H1 (cell line): Measurements from ENCODE around the gene WNT5A. TPM values are rescaled to one million over a fixed set of nuclear protein-coding genes. Genes with fewer than 3 reads are reported as not detected.

Experiments used
- CTCF ChIA-PET: fragments of 300-600 bp; sonication (Branson Sonifier 250); formaldehyde crosslinking; loops from one replicate; lab custom pipeline; 2021; ENCODE audit not compliant: partially characterized antibody; lab: Charles Lee
- POLR2A ChIA-PET: fragments of 300-600 bp; sonication (Branson Sonifier 250); formaldehyde crosslinking; loops from one replicate; lab custom pipeline; 2021; ENCODE audit warnings: inconsistent platforms; ENCODE audit not compliant: partially characterized antibody; lab: Charles Lee
- DNase-seq, 2 experiments: peaks; one replicate each; pipeline versions ENCODE4 v3.0.0 to v3.0.0-alpha.2; 2010 to 2022; ENCODE audit warnings: low spot score in 2 of 2, low read depth in 1 of 2, mixed read lengths in 1 of 2
- FAIRE-seq: peaks from 2 replicates; lab custom pipeline; 2011; peaks lifted over from hg19 to GRCh38; lab: Jason Lieb, UNC
- H2AFZ ChIP-seq: 2 replicates; pipeline ENCODE4 v1.8.1; 2012; ENCODE audit warnings: low read length, inconsistent platforms
- H2AK5ac ChIP-seq: 2 replicates; pipeline ENCODE4 v1.6.1; 2013; ENCODE audit warnings: low read depth, low read length
- H2BK120ac ChIP-seq: replicated peaks from 2 replicates; pipeline ENCODE3; 2013; ENCODE audit warnings: low read depth, low read length, inconsistent platforms
- H2BK12ac ChIP-seq: 2 replicates; pipeline ENCODE4 v1.6.1; 2013; ENCODE audit warnings: low read depth, low read length
- H2BK15ac ChIP-seq: 2 replicates; pipeline ENCODE4 v1.6.1; 2013; ENCODE audit warnings: low read length
- H2BK20ac ChIP-seq: 2 replicates; pipeline ENCODE4 v1.6.1; 2013; ENCODE audit warnings: low read length
- H2BK5ac ChIP-seq: 2 replicates; pipeline ENCODE4 v1.6.1; 2013; ENCODE audit warnings: low read depth, low read length
- H3K14ac ChIP-seq: 2 replicates; pipeline ENCODE4 v1.6.1; 2013; ENCODE audit warnings: inconsistent platforms; ENCODE audit not compliant: insufficient read length
- H3K18ac ChIP-seq: 2 replicates; pipeline ENCODE4 v1.6.1; 2013; ENCODE audit warnings: low read length; ENCODE audit errors: extremely low read depth
- H3K23ac ChIP-seq: 2 replicates; pipeline ENCODE4 v1.6.1; 2013; ENCODE audit warnings: inconsistent platforms; ENCODE audit not compliant: insufficient read length
- H3K23me2 ChIP-seq: 2 replicates; pipeline ENCODE4 v1.6.1; 2013; ENCODE audit warnings: low read depth, low read length
- H3K27ac ChIP-seq: 2 replicates; pipeline ENCODE4 v1.6.1; 2011; ENCODE audit warnings: low read depth, low read length, inconsistent platforms
- H3K27me3 ChIP-seq, 4 experiments: replicated peaks in 1 of 4; 1 replicate in 1 of 4; 2 replicates in 3 of 4; pipeline versions ENCODE4 v1.6.1 to v1.8.1; 2011 to 2013; ENCODE audit warnings: low read length in 3 of 4, mild to moderate bottlenecking in 3 of 4, inconsistent platforms in 2 of 4, mixed read lengths in 2 of 4, moderate library complexity in 1 of 4; ENCODE audit not compliant: control insufficient read depth in 3 of 4, insufficient read depth in 3 of 4; ENCODE audit errors: extremely low read depth in 1 of 4
- H3K36me3 ChIP-seq, 4 experiments: 2 replicates each; pipeline versions ENCODE4 v1.6.1 to v1.8.1; 2011 to 2013; ENCODE audit warnings: mild to moderate bottlenecking in 4 of 4, low read length in 3 of 4, moderate library complexity in 2 of 4, control low read depth in 1 of 4, inconsistent platforms in 1 of 4; ENCODE audit not compliant: insufficient read depth in 4 of 4, control insufficient read depth in 2 of 4
- H3K4ac ChIP-seq: replicated peaks from 2 replicates; pipeline ENCODE3; 2013; ENCODE audit warnings: low read length, low read depth, mixed read lengths, inconsistent platforms; ENCODE audit not compliant: insufficient read length
- H3K4me1 ChIP-seq, 4 experiments: replicated peaks in 1 of 4; 1 replicate in 1 of 4; 2 replicates in 3 of 4; pipeline versions ENCODE4 v1.6.1 to v1.8.1; 2011 to 2013; ENCODE audit warnings: low read length in 3 of 4, inconsistent platforms in 2 of 4, mixed read lengths in 1 of 4; ENCODE audit not compliant: insufficient read depth in 4 of 4, control insufficient read depth in 3 of 4
- H3K4me2 ChIP-seq, 2 experiments: 2 replicates each; pipeline versions ENCODE4 v1.6.1 to v1.8.1; 2011 to 2013; ENCODE audit warnings: low read depth in 2 of 2, low read length in 2 of 2, control low read depth in 1 of 2, inconsistent platforms in 1 of 2, mild to moderate bottlenecking in 1 of 2; ENCODE audit not compliant: insufficient read depth in 1 of 2
- H3K4me3 ChIP-seq, 4 experiments: fragments of 200-600, 300-600 bp in 1 of 4; sonication (generic), shearing (Covaris generic), sonication (Bioruptor Twin) in 1 of 4; 2 replicates each; pipeline versions ENCODE4 v1.5.1 to v1.8.1; 2011 to 2016; ENCODE audit warnings: low read length in 4 of 4, low read depth in 3 of 4, control low read depth in 2 of 4, inconsistent platforms in 2 of 4, mild to moderate bottlenecking in 2 of 4, mixed read lengths in 1 of 4, moderate library complexity in 1 of 4; ENCODE audit not compliant: insufficient read depth in 2 of 4; ENCODE audit errors: extremely low read depth in 1 of 4
- H3K56ac ChIP-seq: replicated peaks from 2 replicates; pipeline ENCODE3; 2013; ENCODE audit warnings: low read depth, mild to moderate bottlenecking, mixed read lengths, low read length, inconsistent platforms; ENCODE audit not compliant: insufficient read length
- H3K79me1 ChIP-seq: 2 replicates; pipeline ENCODE4 v1.6.1; 2013; ENCODE audit warnings: low read depth, low read length, control low read depth
- H3K79me2 ChIP-seq, 2 experiments: 2 replicates each; pipeline versions ENCODE4 v1.6.1 to v1.8.1; 2012 to 2013; ENCODE audit warnings: low read length in 2 of 2, mild to moderate bottlenecking in 2 of 2, inconsistent platforms in 1 of 2; ENCODE audit not compliant: insufficient read depth in 2 of 2, control insufficient read depth in 1 of 2
- H3K9ac ChIP-seq, 4 experiments: replicated peaks in 1 of 4; 1 replicate in 1 of 4; 2 replicates in 3 of 4; pipeline versions ENCODE4 v1.6.1 to v1.8.1; 2011 to 2013; ENCODE audit warnings: low read depth in 3 of 4, low read length in 3 of 4, control low read depth in 2 of 4, mild to moderate bottlenecking in 2 of 4, moderate library complexity in 2 of 4, inconsistent platforms in 1 of 4; ENCODE audit errors: extremely low read depth in 1 of 4
- H3K9me3 ChIP-seq, 2 experiments: 2 replicates each; pipeline versions ENCODE4 v1.6.1 to v1.8.1; 2012 to 2013; ENCODE audit warnings: mild to moderate bottlenecking in 2 of 2, moderate library complexity in 2 of 2, control low read depth in 1 of 2, inconsistent platforms in 1 of 2, low read depth in 1 of 2, low read length in 1 of 2, mixed read lengths in 1 of 2; ENCODE audit not compliant: insufficient read depth in 2 of 2
- H4K20me1 ChIP-seq, 2 experiments: replicated peaks in 1 of 2; 2 replicates each; pipeline versions ENCODE3 to v1.8.1; 2011 to 2013; ENCODE audit warnings: inconsistent platforms in 2 of 2, low read length in 2 of 2, mild to moderate bottlenecking in 1 of 2; ENCODE audit not compliant: insufficient read depth in 2 of 2, control insufficient read depth in 1 of 2
- H4K5ac ChIP-seq: 2 replicates; pipeline ENCODE4 v1.6.1; 2013; ENCODE audit warnings: low read length, low read depth, mixed read lengths, inconsistent platforms; ENCODE audit not compliant: insufficient read length
- H4K8ac ChIP-seq: 2 replicates; pipeline ENCODE4 v1.8.0; 2013; ENCODE audit warnings: mild to moderate bottlenecking, moderate library complexity, low read length, inconsistent platforms; ENCODE audit not compliant: insufficient read depth; ENCODE audit errors: extremely low read depth
- H4K91ac ChIP-seq: replicated peaks from 2 replicates; pipeline ENCODE3; 2013; ENCODE audit warnings: low read length, mixed read lengths, inconsistent platforms; ENCODE audit not compliant: insufficient read length
- ATF3 ChIP-seq: IDR thresholded peaks from 2 replicates; pipeline ENCODE4 v1.6.1; 2011; ENCODE audit warnings: low read depth, mild to moderate bottlenecking, low read length; ENCODE audit not compliant: insufficient read depth
- RFX5 ChIP-seq: IDR thresholded peaks from 2 replicates; pipeline ENCODE4 v1.6.1; 2011; ENCODE audit warnings: low read depth, low read length, improper control_type of control experiment, borderline replicate concordance
- SP4 ChIP-seq: IDR thresholded peaks from 2 replicates; pipeline ENCODE4 v1.6.1; 2012; ENCODE audit warnings: low read length, inconsistent platforms
- SUZ12 ChIP-seq: fragments of 200-600 bp; sonication (generic); IDR thresholded peaks from 2 replicates; pipeline ENCODE4 v1.6.1; 2012; ENCODE audit warnings: mild to moderate bottlenecking, inconsistent platforms, low read length, moderate library complexity, mixed read lengths
- WGBS, 2 experiments: shearing (Covaris generic) in 1 of 2; methylation state at CpG; one replicate each; pipeline versions ENCODE4 v1.1.6 to v1.1.7; 2013 to 2015; ENCODE audit warnings: low lambda C conversion rate in 2 of 2, mixed read lengths in 2 of 2, inconsistent platforms in 1 of 2, low coverage in 1 of 2, missing lambda C conversion rate in 1 of 2; ENCODE audit not compliant: insufficient replicate concordance in 2 of 2, insufficient coverage in 1 of 2, insufficient read length in 1 of 2; ENCODE audit errors: extremely low coverage in 1 of 2, missing lambda C conversion rate in 1 of 2; 5-methylcytosine and 5-hydroxymethylcytosine counted together
- polyA plus RNA-seq, 7 experiments: library from polyadenylated mRNA; depleted of rRNA in 3 of 7; stranded (reverse) in 5 of 7; unstranded in 2 of 7; fragments of >200 nt in 5 of 7; fragments of 200-250 nt in 2 of 7; gene quantifications; 1 replicate in 5 of 7; 2 replicates in 1 of 7; 4 replicates in 1 of 7; pipeline versions ENCODE4 v1.2.1 to v1.2.3, GENCODE V29; 2011 to 2013; ENCODE audit warnings: missing spikeins in 2 of 7, mixed read lengths in 2 of 7
- total RNA-seq: library from RNA; stranded (reverse); fragmentation: NEBNext Ultra II Directional; extraction: Animal tissue kit (Norgen Biotek cat#: 25700); gene quantifications from 2 replicates; pipeline ENCODE4 v1.2.1, GENCODE V29; 2021
- TF ChIP-seq, protein P1 (sequence below): IDR thresholded peaks from 2 replicates; pipeline ENCODE4 v1.6.1; 2011; ENCODE audit warnings: low read length, improper control_type of control experiment

The WNT5A gene
- total and polyA plus RNA-seq, 2 of the 8 experiments (the other 6 are each of a cell fraction or from before 2014, with no cell fraction given): 3.9 to 5.6 TPM

DNA sequence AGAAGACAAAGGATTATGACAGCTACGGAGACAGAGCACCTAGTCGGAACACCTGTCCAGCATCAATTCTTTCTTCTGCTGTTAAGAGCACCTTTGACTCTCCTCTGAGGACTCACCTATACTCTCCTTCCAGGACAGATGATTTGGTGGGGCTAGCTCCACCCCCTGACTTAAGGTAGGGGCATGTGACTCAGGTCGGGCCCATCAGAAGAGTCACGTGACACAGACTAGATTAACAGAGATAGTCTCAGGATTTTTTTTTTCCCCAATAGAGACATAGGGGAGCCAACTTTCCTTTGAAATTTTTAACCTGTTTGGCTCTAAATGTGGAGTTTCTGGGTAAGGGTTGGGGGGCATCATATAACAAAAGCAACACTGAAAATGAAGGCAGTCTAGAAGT is 11.4 kb upstream of the WNT5A start:
- H4K8ac ChIP-seq: no peak overlapping the region

More for the DNA sequence above, 11.4 kb upstream of the WNT5A start:
- FAIRE-seq (no peak), DNase-seq (no peak)
- Histone ChIP-seq H3K79me1 (no peaks in the 10 kb centered on the region), H3K4me1 (no peaks in the 10 kb centered on the region), H3K79me2 (no peaks in the 10 kb centered on the region), H2BK12ac (no peak overlapping the region), H2AFZ (no peak overlapping the region), H3K18ac (no peak overlapping the region), H3K23ac (no peak overlapping the region), H3K4me2 (no peak overlapping the region), H4K91ac (no peak overlapping the region), H2BK15ac (no peak overlapping the region), H3K36me3 (no peaks in the 10 kb centered on the region), H3K23me2 (no peaks in the 10 kb centered on the region), H3K9me3 (no peaks in the 10 kb centered on the region), H4K5ac (no peak overlapping the region), H2BK120ac (no peak overlapping the region), H3K27me3 (no peaks in the 10 kb centered on the region; a peak in 1 of 7 replicates), H4K20me1 (no peaks in the 10 kb centered on the region), H3K4ac (no peak overlapping the region), H2BK20ac (no peak overlapping the region), H3K27ac (no peak overlapping the region), H3K14ac (no peak overlapping the region), H3K9ac (no peak overlapping the region), H3K4me3 (no peak overlapping the region), H2BK5ac (no peak overlapping the region), H2AK5ac (no peak overlapping the region), H3K56ac (no peak overlapping the region)
- whole genome bisulfite sequencing, 2 experiments: 87% methylated on average over 4 of the region's 4 CpGs; no CpG with 5 or more reads in 1 of the 2 experiments
- 0 out of 2 replicates have a peak, but pooled peaks have one; percentile 22 for TF ChIP-seq ATF3
- no peak for TF ChIP-seq SUZ12
- TF ChIP-seq, protein P1, sequence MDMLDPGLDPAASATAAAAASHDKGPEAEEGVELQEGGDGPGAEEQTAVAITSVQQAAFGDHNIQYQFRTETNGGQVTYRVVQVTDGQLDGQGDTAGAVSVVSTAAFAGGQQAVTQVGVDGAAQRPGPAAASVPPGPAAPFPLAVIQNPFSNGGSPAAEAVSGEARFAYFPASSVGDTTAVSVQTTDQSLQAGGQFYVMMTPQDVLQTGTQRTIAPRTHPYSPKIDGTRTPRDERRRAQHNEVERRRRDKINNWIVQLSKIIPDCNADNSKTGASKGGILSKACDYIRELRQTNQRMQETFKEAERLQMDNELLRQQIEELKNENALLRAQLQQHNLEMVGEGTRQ: peak; percentile 73; the same call in 1 of the 2 replicates
- TF ChIP-seq SP4: no peak
- TF ChIP-seq RFX5: no peak
- ChIA-PET CTCF (no interaction called here), POLR2A (no interaction called here)
